Keratinocyte (primary cell): ENCODE results near the gene CCDC71L. TPM values are rescaled to one million over a fixed set of nuclear protein-coding genes. Genes with fewer than 3 reads are reported as not detected.

Experiments
- DNase-seq: peaks from one replicate; pipeline ENCODE4 v3.0.0-alpha.2; 2011; ENCODE audit warnings: low read depth, missing footprints, low spot score
- FAIRE-seq: peaks from 2 replicates; lab custom pipeline; 2011; peaks lifted over from hg19 to GRCh38; lab: Jason Lieb, UNC
- H2AFZ ChIP-seq: 2 replicates; pipeline ENCODE4 v1.6.0; 2012; ENCODE audit warnings: low read length, control low read depth, inconsistent platforms; ENCODE audit not compliant: control insufficient read depth
- H3K27ac ChIP-seq: 2 replicates; pipeline ENCODE4 v1.5.1; 2011; ENCODE audit warnings: low read length; ENCODE audit not compliant: control insufficient read depth, insufficient read depth
- H3K27me3 ChIP-seq: 3 replicates; pipeline ENCODE4 v1.6.0; 2011; ENCODE audit warnings: low read length; ENCODE audit not compliant: control insufficient read depth, insufficient read depth; ENCODE audit errors: extremely low read depth
- H3K36me3 ChIP-seq, 2 experiments: 2 replicates in 1 of 2; 3 replicates in 1 of 2; pipeline ENCODE4 v1.5.1; 2011; ENCODE audit warnings: low read length in 2 of 2, mild to moderate bottlenecking in 1 of 2; ENCODE audit not compliant: control insufficient read depth in 2 of 2, insufficient read depth in 2 of 2; ENCODE audit errors: extremely low read depth in 1 of 2
- H3K4me1 ChIP-seq: 3 replicates; pipeline ENCODE4 v1.5.1; 2011; ENCODE audit warnings: low read length; ENCODE audit not compliant: control insufficient read depth, insufficient read depth; ENCODE audit errors: extremely low read depth
- H3K4me2 ChIP-seq: 3 replicates; pipeline ENCODE4 v1.6.0; 2011; ENCODE audit warnings: low read depth, low read length; ENCODE audit not compliant: control insufficient read depth, insufficient read depth; ENCODE audit errors: extremely low read depth
- H3K4me3 ChIP-seq, 3 experiments: fragments of 200-600 bp in 1 of 3; sonication (generic) in 1 of 3; 2 replicates in 2 of 3; 3 replicates in 1 of 3; pipeline ENCODE4 v1.5.1; 2011 to 2016; ENCODE audit warnings: low read length in 3 of 3, mild to moderate bottlenecking in 3 of 3, control low read depth in 2 of 3, inconsistent platforms in 1 of 3, low read depth in 1 of 3, mixed read lengths in 1 of 3, mixed run types in 1 of 3, moderate library complexity in 1 of 3; ENCODE audit not compliant: control insufficient read depth in 2 of 3, insufficient read depth in 2 of 3; ENCODE audit errors: extremely low read depth in 1 of 3
- H3K79me2 ChIP-seq: 2 replicates; pipeline ENCODE4 v1.6.0; 2012; ENCODE audit warnings: low read length; ENCODE audit not compliant: control insufficient read depth, insufficient read depth
- H3K9ac ChIP-seq: 3 replicates; pipeline ENCODE4 v1.6.0; 2011; ENCODE audit warnings: low read length; ENCODE audit not compliant: control insufficient read depth, insufficient read depth; ENCODE audit errors: extremely low read depth
- H3K9me1 ChIP-seq: 3 replicates; pipeline ENCODE4 v1.6.0; 2011; ENCODE audit warnings: low read length; ENCODE audit not compliant: control insufficient read depth, insufficient read depth; ENCODE audit errors: extremely low read depth
- H3K9me3 ChIP-seq: 2 replicates; pipeline ENCODE4 v1.5.1; 2012; ENCODE audit warnings: low read depth, low read length; ENCODE audit not compliant: control insufficient read depth
- H4K20me1 ChIP-seq: 3 replicates; pipeline ENCODE4 v1.6.0; 2011; ENCODE audit warnings: low read length; ENCODE audit not compliant: control insufficient read depth, insufficient read depth; ENCODE audit errors: extremely low read depth
- EZH2 ChIP-seq: IDR thresholded peaks from one replicate; pipeline ENCODE4 v1.6.1; 2012; ENCODE audit warnings: inconsistent platforms, mild to moderate bottlenecking, low read length, moderate library complexity
- dilution Hi-C: fragments of 300-500 bp; cut with MboI; formaldehyde crosslinking; loops from one replicate; pipeline ENCODE4 v1.7.0; 2020; ENCODE audit warnings: low sequenced_read_pairs; ENCODE audit not compliant: extremely low pct_ligation_motif_present
- polyA plus RNA-seq, 5 experiments: library from polyadenylated mRNA; depleted of rRNA in 3 of 5; stranded (reverse) in 3 of 5; stranded (forward) in 1 of 5; unstranded in 1 of 5; fragments of >200 nt; gene quantifications; 1 replicate in 1 of 5; 2 replicates in 3 of 5; 3 replicates in 1 of 5; pipeline versions ENCODE4 v1.2.1 to v1.2.3, GENCODE V29; 2011 to 2012; ENCODE audit warnings: missing spikeins in 2 of 5, low read depth in 1 of 5, low replicate concordance in 1 of 5
- TF ChIP-seq, protein P1 (sequence below), 3 experiments: IDR thresholded peaks in 1 of 3; conservative IDR thresholded peaks in 1 of 3; optimal IDR thresholded peaks in 1 of 3; 2 replicates in 2 of 3; 3 replicates in 1 of 3; pipeline versions ENCODE3 to v1.5.1; 2011; ENCODE audit warnings: low read length in 3 of 3, mild to moderate bottlenecking in 3 of 3, moderate library complexity in 2 of 3, control low read depth in 1 of 3, inconsistent platforms in 1 of 3; ENCODE audit not compliant: insufficient read depth in 2 of 3; ENCODE audit errors: extremely low read depth in 1 of 3

The CCDC71L gene
- polyA plus RNA-seq, 1 donor (not counting 4 experiments of a cell fraction or from before 2014, with no cell fraction given) = 10.6 TPM

DNA sequence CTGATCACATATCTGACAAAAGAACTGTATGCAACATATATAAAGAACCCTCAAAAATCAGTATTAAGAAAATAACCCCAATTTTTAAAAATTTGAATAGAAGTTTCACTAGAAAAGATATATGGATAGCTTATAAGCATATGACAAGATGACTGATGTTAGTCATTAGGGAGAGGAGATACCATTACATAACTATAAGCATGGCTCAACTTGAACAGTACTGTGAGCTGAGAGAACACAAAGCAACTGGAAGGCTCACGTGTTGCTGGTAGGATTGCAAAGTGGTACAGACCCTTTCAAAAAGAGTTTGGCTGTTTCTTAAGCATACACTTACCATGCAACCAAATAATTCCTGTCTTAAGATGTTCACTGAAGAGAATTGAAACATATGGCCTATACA lies 14.7 kb downstream of the CCDC71L start:
- no peaks in the 10 kb centered on the region for H3K4me1 ChIP-seq
- no peaks in the 10 kb centered on the region for H3K79me2 ChIP-seq
- H3K4me3 ChIP-seq = no peak overlapping the region
- no peaks in the 10 kb centered on the region for H3K27me3 ChIP-seq
- no peak overlapping the region for H3K4me2 ChIP-seq
- H3K9ac ChIP-seq = no peak overlapping the region
- no peak overlapping the region for H3K27ac ChIP-seq
- H3K36me3 ChIP-seq = no peaks in the 10 kb centered on the region
- no peak for FAIRE-seq
- H4K20me1 ChIP-seq = no peaks in the 10 kb centered on the region
- H3K9me1 ChIP-seq = no peaks in the 10 kb centered on the region
- H3K9me3 ChIP-seq = no peaks in the 10 kb centered on the region
- H2AFZ ChIP-seq = no peak overlapping the region
- DNase-seq = no peak
- TF ChIP-seq, protein P1, sequence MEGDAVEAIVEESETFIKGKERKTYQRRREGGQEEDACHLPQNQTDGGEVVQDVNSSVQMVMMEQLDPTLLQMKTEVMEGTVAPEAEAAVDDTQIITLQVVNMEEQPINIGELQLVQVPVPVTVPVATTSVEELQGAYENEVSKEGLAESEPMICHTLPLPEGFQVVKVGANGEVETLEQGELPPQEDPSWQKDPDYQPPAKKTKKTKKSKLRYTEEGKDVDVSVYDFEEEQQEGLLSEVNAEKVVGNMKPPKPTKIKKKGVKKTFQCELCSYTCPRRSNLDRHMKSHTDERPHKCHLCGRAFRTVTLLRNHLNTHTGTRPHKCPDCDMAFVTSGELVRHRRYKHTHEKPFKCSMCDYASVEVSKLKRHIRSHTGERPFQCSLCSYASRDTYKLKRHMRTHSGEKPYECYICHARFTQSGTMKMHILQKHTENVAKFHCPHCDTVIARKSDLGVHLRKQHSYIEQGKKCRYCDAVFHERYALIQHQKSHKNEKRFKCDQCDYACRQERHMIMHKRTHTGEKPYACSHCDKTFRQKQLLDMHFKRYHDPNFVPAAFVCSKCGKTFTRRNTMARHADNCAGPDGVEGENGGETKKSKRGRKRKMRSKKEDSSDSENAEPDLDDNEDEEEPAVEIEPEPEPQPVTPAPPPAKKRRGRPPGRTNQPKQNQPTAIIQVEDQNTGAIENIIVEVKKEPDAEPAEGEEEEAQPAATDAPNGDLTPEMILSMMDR (optimal IDR thresholded peaks at IDR 0.05 in 1 of 3, IDR thresholded peaks at IDR 0.05 in 1 of 3, conservative IDR thresholded peaks at IDR 0.05 in 1 of 3; ENCODE audit: extremely low read depth in 1 of 3, insufficient read depth in 2 of 3, low read length in 3 of 3) = no peak
- no peak for TF ChIP-seq EZH2
- dilution Hi-C loops = no loop called here

DNA sequence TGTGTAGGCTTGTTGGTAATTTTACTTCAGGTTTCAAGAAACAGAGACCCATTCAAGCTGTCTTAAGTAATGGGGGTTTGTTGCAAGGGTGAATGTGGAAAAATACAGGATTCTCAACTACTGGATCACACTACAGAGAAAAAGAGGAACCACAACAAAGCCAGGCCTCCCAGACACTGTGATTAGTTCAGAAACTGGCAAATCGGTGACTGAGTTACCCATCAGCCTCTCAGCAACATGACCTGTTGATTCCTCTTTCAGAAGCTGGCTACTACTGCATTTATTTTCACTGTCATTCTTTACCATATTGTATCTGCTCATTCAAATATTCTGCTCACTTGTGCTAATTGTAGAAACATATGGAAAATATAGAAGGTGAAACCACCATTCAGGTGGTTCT lies 16.0 kb downstream of the CCDC71L start:
- no peak overlapping the region for H2AFZ ChIP-seq
- H3K36me3 ChIP-seq = no peaks in the 10 kb centered on the region
- no peak for FAIRE-seq
- no peaks in the 10 kb centered on the region for H3K79me2 ChIP-seq
- no peak for DNase-seq
- H3K4me2 ChIP-seq = no peak overlapping the region
- H3K4me1 ChIP-seq = no peaks in the 10 kb centered on the region
- no peak overlapping the region for H3K4me3 ChIP-seq
- no peak overlapping the region for H3K9ac ChIP-seq
- dilution Hi-C loops = no loop called here
- TF ChIP-seq, protein P1 (optimal IDR thresholded peaks at IDR 0.05 in 1 of 3, IDR thresholded peaks at IDR 0.05 in 1 of 3, conservative IDR thresholded peaks at IDR 0.05 in 1 of 3; ENCODE audit: extremely low read depth in 1 of 3, insufficient read depth in 2 of 3, low read length in 3 of 3) = no peak
- no peak for TF ChIP-seq EZH2
- no peaks in the 10 kb centered on the region for H4K20me1 ChIP-seq
- no peaks in the 10 kb centered on the region for H3K9me1 ChIP-seq
- H3K27me3 ChIP-seq = no peaks in the 10 kb centered on the region
- no peaks in the 10 kb centered on the region for H3K9me3 ChIP-seq
- no peak overlapping the region for H3K27ac ChIP-seq
